Measurements from ENCODE around the gene COL12A1. TPM values are rescaled to one million over a fixed set of nuclear protein-coding genes. Genes with fewer than 3 reads are reported as not detected.

Gene COL12A1
- total RNA-seq, 1 experiment from 2014 or later = 0.96 TPM

DNA sequence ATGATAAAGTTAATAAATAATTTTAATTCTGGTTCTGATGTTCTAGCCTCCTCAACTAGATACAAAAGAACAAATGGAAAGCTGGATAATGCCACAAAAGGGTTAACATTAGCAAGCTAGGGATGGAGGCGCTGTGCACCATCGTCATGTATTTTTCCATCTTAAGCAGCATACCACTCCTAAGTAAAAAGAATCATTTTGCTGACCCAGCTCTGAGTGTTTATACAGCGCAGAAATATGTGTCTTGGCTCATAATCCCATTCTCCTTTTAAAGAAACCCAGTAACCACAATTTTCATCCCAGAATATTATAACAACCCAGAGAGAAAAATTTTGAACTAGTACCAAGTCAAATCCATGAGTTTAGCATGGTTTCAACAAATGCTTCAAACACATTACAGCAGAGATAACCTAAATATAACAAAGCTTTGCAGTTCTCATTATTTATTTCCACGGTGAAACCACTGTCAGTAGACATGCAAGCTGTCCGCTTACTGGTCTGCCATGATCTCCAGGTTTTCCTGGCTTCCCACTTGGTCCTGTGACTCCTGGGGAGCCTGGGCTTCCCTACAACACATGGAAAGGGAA is 111.1 kb downstream of the COL12A1 start:
- TF ChIP-seq, protein P1, sequence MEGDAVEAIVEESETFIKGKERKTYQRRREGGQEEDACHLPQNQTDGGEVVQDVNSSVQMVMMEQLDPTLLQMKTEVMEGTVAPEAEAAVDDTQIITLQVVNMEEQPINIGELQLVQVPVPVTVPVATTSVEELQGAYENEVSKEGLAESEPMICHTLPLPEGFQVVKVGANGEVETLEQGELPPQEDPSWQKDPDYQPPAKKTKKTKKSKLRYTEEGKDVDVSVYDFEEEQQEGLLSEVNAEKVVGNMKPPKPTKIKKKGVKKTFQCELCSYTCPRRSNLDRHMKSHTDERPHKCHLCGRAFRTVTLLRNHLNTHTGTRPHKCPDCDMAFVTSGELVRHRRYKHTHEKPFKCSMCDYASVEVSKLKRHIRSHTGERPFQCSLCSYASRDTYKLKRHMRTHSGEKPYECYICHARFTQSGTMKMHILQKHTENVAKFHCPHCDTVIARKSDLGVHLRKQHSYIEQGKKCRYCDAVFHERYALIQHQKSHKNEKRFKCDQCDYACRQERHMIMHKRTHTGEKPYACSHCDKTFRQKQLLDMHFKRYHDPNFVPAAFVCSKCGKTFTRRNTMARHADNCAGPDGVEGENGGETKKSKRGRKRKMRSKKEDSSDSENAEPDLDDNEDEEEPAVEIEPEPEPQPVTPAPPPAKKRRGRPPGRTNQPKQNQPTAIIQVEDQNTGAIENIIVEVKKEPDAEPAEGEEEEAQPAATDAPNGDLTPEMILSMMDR (conservative IDR thresholded peaks at IDR 0.05) = no peak
- H2BK5ac ChIP-seq (ENCODE audit: insufficient read length, low read length) = no peak overlapping the region
- no peak overlapping the region for H2AFZ ChIP-seq (ENCODE audit: low read length)
- H4K91ac ChIP-seq (ENCODE audit: insufficient read length, low read depth, low read length) = no peak overlapping the region
- H3K27ac ChIP-seq (ENCODE audit: insufficient read length, low read depth, low read length) = no peak overlapping the region
- Mint-ChIP-seq H3K27me3 (ENCODE audit: low read depth) (no peaks in the 10 kb centered on the region), H3K27ac (no peak overlapping the region), H3K4me1 (peaks cover 9 to 10% of the 10 kb centered on the region in 2 experiments), H3K4me3 (no peak overlapping the region), H3K36me3 (ENCODE audit: insufficient read depth in 1 of 3, low read depth in 3 of 3) (no peaks in the 10 kb centered on the region), H3K9me3 (no peaks in the 10 kb centered on the region)
- H3K79me1 ChIP-seq (ENCODE audit: insufficient read depth, low read depth, low read length, poor library complexity, severe bottlenecking) = no peaks in the 10 kb centered on the region
- H3K9ac ChIP-seq (ENCODE audit: extremely low read depth, insufficient read length, low read length) = no peak overlapping the region
- H2BK12ac ChIP-seq (ENCODE audit: insufficient read length, low read depth, low read length) = no peak overlapping the region
- H3K4me2 ChIP-seq (ENCODE audit: insufficient read depth, insufficient read length, low read length) = no peak overlapping the region
- no peak overlapping the region for H3K4ac ChIP-seq (ENCODE audit: low read depth, low read length)
- H4K8ac ChIP-seq (replicated peaks; ENCODE audit: insufficient read length, low read depth, low read length) = no peak overlapping the region
- no peaks in the 10 kb centered on the region for H3K23me2 ChIP-seq (ENCODE audit: insufficient read length, low read depth, low read length, poor library complexity, severe bottlenecking)
- H3K14ac ChIP-seq (ENCODE audit: insufficient read depth, low read length) = no peak overlapping the region
- no peak overlapping the region for H2BK20ac ChIP-seq (ENCODE audit: low read depth, low read length, poor library complexity, severe bottlenecking)
- no peak overlapping the region for H3K18ac ChIP-seq (ENCODE audit: insufficient read length, low read depth, low read length)
- WGBS (ENCODE audit: extremely low coverage, insufficient read length, low lambda C conversion rate) = no CpG with 5 or more reads among the region's 5 CpGs
- H3K23ac ChIP-seq (ENCODE audit: insufficient read length, low read depth, low read length) = no peak overlapping the region
- no peaks in the 10 kb centered on the region for H3K79me2 ChIP-seq (ENCODE audit: insufficient read depth, low read length)
- H2AK5ac ChIP-seq (ENCODE audit: insufficient read length, low read length) = no peak overlapping the region
- no peaks in the 10 kb centered on the region for H4K20me1 ChIP-seq (ENCODE audit: control insufficient read depth, insufficient read depth, insufficient read length)
- no peak overlapping the region for H4K5ac ChIP-seq (ENCODE audit: insufficient read length, low read depth, low read length)
- no peaks in the 10 kb centered on the region for H3K9me3 ChIP-seq (ENCODE audit: control insufficient read depth, low read depth, low read length)
- no peaks in the 10 kb centered on the region for H3K4me1 ChIP-seq (ENCODE audit: insufficient read depth, low read length)
- H2BK15ac ChIP-seq (ENCODE audit: low read depth, low read length) = no peak overlapping the region
- no peak overlapping the region for H3K56ac ChIP-seq (ENCODE audit: insufficient read length, low read depth, low read length)
- H3T11ph ChIP-seq (ENCODE audit: low read length) = no peak overlapping the region
- H2BK120ac ChIP-seq (ENCODE audit: low read depth, low read length, poor library complexity, severe bottlenecking) = no peak overlapping the region
- no peaks in the 10 kb centered on the region for H3K27me3 ChIP-seq (ENCODE audit: insufficient read depth, low read length)
- no peak for DNase-seq

All from H9 (cell line).